Measurements from ENCODE around the gene KCNMB4.

DNA sequence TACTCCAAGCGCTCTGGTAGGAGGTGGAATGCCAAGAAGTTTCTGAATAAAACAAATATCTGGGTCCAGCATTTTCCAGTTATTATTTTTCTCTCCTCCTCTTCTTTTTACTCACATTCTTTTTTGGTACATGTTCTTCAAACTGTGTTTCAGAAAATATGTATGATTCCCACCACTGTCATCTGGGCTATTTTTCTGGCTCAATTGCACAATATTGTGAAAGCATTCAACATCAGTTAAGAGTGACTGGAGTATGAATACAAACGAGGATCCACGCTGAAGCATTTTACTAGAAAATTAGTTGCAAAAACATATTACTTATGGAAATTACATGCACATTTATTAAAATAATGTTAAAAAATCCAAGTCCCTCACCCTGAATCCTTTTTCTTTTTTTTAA lies 61.5 kb downstream of the KCNMB4 start:
- no peak for TF ChIP-seq EP300 (IDR thresholded peaks at IDR 0.05)
- TF ChIP-seq, protein P1, sequence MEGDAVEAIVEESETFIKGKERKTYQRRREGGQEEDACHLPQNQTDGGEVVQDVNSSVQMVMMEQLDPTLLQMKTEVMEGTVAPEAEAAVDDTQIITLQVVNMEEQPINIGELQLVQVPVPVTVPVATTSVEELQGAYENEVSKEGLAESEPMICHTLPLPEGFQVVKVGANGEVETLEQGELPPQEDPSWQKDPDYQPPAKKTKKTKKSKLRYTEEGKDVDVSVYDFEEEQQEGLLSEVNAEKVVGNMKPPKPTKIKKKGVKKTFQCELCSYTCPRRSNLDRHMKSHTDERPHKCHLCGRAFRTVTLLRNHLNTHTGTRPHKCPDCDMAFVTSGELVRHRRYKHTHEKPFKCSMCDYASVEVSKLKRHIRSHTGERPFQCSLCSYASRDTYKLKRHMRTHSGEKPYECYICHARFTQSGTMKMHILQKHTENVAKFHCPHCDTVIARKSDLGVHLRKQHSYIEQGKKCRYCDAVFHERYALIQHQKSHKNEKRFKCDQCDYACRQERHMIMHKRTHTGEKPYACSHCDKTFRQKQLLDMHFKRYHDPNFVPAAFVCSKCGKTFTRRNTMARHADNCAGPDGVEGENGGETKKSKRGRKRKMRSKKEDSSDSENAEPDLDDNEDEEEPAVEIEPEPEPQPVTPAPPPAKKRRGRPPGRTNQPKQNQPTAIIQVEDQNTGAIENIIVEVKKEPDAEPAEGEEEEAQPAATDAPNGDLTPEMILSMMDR (IDR thresholded peaks at IDR 0.05), result no peak
- no peak for TF ChIP-seq POLR2A (IDR thresholded peaks at IDR 0.05)

Data from ovary (tissue), 3 donors.